Activated CD4-positive, alpha-beta T cell treated with anti-CD3 and anti-CD28 coated beads, Interleukin-2, amount 10 ng/mL, durations not matched to agents 7 days and 5 days (primary cell): ENCODE measurements around the gene AZU1. TPM values are rescaled to one million over a fixed set of nuclear protein-coding genes. Genes with fewer than 3 reads are reported as not detected.

Experiments used
- microRNA-seq: library from miRNA; unstranded; fragments of <30 nt; microRNA quantifications from one replicate; pipeline ENCODE4 v1.2.0, GENCODE V29; 2021; ENCODE audit warnings: borderline microRNAs expressed, borderline replicate concordance
- total RNA-seq, 2 experiments: library from RNA; stranded (reverse); gene quantifications; one replicate each; pipeline ENCODE4 v1.2.3, GENCODE V29; 2021

AZU1 gene
- total RNA-seq, 2 experiments from 2014 or later = not detected

Small RNAs within 50 kb of the gene (microRNA-seq; reads per million reads assigned to microRNA genes)
- gene MIR3187 (26.6 reads per million, percentile 53 among the genes with 10 or more reads in this experiment), gene MIR4745 (13.9 reads per million, percentile 44 among the genes with 10 or more reads in this experiment)

Other genes starting within 250 kb of the AZU1 start
- 1 to 10 TPM; 2.6 to 3.2 TPM for gene HCN2, start 238.0 kb upstream of the AZU1 start, total RNA-seq
- gene POLRMT, start 194.3 kb upstream of the AZU1 start, total RNA-seq = 10 to 100 TPM; 42.1 to 52.3 TPM
- gene FGF22, start 188.0 kb upstream of the AZU1 start, total RNA-seq = under 1 TPM in 1 of 2 experiments, not detected in 1; 0.12 TPM
- 10 to 100 TPM; 71.5 to 80.3 TPM for gene RNF126, start 164.6 kb upstream of the AZU1 start, total RNA-seq
- gene FSTL3, start 151.4 kb upstream of the AZU1 start, total RNA-seq = 1 to 10 TPM; 1.6 to 2.1 TPM
- not detected for gene PRSS57, start 132.4 kb upstream of the AZU1 start, total RNA-seq
- gene PALM, start 118.9 kb upstream of the AZU1 start, total RNA-seq = not detected
- not detected for gene MISP, start 76.7 kb upstream of the AZU1 start, total RNA-seq
- gene PTBP1, start 30.4 kb upstream of the AZU1 start, total RNA-seq = 100 to 1,000 TPM; 487 to 536 TPM
- gene PLPPR3, start 5.9 kb upstream of the AZU1 start, total RNA-seq = not detected
- not detected for gene PRTN3, start 13.2 kb downstream of the AZU1 start, total RNA-seq
- gene ELANE, start 24.5 kb downstream of the AZU1 start, total RNA-seq = not detected
- gene CFD, start 31.8 kb downstream of the AZU1 start, total RNA-seq = 1 to 10 TPM; 1.5 to 1.6 TPM
- 10 to 100 TPM; 72.5 to 88.1 TPM for gene MED16, start 65.3 kb downstream of the AZU1 start, total RNA-seq
- gene RNU6-9, start 65.6 kb downstream of the AZU1 start, total RNA-seq = not detected
- gene R3HDM4, start 85.4 kb downstream of the AZU1 start, total RNA-seq = 100 to 1,000 TPM; 120 to 121 TPM
- 1 to 10 TPM in 1 of 2 experiments, under 1 TPM in 1; 0.72 to 1.1 TPM for gene KISS1R, start 89.5 kb downstream of the AZU1 start, total RNA-seq
- 10 to 100 TPM; 25.8 to 28.4 TPM for gene ARID3A, start 98.2 kb downstream of the AZU1 start, total RNA-seq
- 10 to 100 TPM; 39.2 to 49.2 TPM for gene WDR18, start 156.5 kb downstream of the AZU1 start, total RNA-seq
- not detected for gene GRIN3B, start 172.6 kb downstream of the AZU1 start, total RNA-seq
- 100 to 1,000 TPM; 183 to 195 TPM for gene TMEM259, start 193.3 kb downstream of the AZU1 start, total RNA-seq
- gene RNU6-2, start 193.7 kb downstream of the AZU1 start, total RNA-seq = not detected
- gene CNN2, start 198.8 kb downstream of the AZU1 start, total RNA-seq = 100 to 1,000 TPM; 558 to 580 TPM
- gene ABCA7, start 212.3 kb downstream of the AZU1 start, total RNA-seq = 10 to 100 TPM; 75.9 to 87.5 TPM
- 100 to 1,000 TPM; 487 to 570 TPM for gene ARHGAP45, start 239.3 kb downstream of the AZU1 start, total RNA-seq